ENCODE measurements around the gene UBE2M. TPM values are rescaled to one million over a fixed set of nuclear protein-coding genes. Genes with fewer than 3 reads are reported as not detected.

Gene UBE2M
- total and polyA plus RNA-seq, 2 experiments from 2014 or later: 27.6 to 64.5 TPM

DNA sequence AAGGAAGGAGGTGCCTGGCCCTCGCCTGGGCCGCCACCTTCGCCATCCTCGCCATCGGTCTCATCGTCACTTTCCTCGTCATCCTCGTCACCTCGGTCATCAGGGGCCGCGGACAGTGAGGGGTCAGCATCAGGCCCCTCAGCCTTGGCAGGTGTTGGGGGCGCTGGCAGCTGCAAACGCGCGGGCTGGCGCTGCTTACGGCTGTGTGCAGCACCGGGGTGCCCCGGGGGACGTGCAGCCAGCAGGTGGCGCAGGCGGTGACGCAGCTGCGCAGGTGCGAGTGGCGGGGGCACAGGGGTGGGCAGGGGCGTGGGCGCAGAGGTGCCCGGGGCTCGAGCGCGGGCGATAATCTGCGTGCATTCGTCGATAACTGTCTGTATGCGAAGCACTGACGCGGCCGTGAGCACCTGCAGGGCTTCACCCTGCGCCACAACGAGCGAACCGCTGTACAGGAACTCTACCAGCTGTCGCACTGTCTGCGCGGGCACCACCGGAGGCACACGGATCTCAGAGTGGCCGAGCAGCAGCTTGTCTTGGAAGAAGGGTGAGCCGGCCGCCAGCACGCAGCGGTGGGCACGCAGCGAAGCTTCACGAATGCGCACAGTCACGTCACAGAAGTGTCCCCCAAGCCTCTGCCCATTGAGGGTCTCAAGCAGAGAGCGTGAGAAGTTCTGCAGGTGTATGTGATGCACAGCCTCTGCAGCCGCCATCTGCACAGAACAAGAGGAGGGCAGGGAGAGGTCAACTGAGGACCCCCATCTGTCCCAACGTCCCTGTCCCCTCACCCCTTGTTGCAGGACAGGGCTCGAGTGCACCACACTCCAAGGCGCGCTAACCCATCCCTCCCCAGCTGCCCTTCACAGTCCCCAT is 41.2 kb downstream of the UBE2M start:
- Mint-ChIP-seq H3K27me3 (ENCODE audit: insufficient read depth, low read depth, poor library complexity) (peaks cover 42% of the 10 kb centered on the region), H3K9me3 (no peaks in the 10 kb centered on the region; the same call in 2 of the 3 replicates), H3K4me1 (peaks cover 41% of the 10 kb centered on the region), H3K4me3 (0 out of 3 replicates have a peak overlapping the region, but pooled peaks have one; percentile 21), H3K36me3 (ENCODE audit: low read depth) (peaks cover 20% of the 10 kb centered on the region), H3K27ac (no peak overlapping the region)
- Histone ChIP-seq H2AFZ (no peak overlapping the region), H3K27me3 (ENCODE audit: insufficient read depth) (no peaks in the 10 kb centered on the region), H3K4me3 (no peak overlapping the region), H3K36me3 (ENCODE audit: insufficient read depth) (no peaks in the 10 kb centered on the region), H3K4me1 (ENCODE audit: insufficient read depth) (peaks cover 36% of the 10 kb centered on the region), H4K20me1 (replicated peaks; ENCODE audit: insufficient read depth) (no peaks in the 10 kb centered on the region), H3K4me2 (no peak overlapping the region), H3K79me2 (replicated peaks; ENCODE audit: insufficient read depth) (peaks cover 11% of the 10 kb centered on the region; the same call in 1 of the 2 replicates), H3K27ac (ENCODE audit: low read depth) (no peak overlapping the region), H3F3A (replicated peaks; ENCODE audit: low read depth) (peaks cover 31% of the 10 kb centered on the region), H3K9me2 (ENCODE audit: insufficient read depth) (no peaks in the 10 kb centered on the region)
- no peak for TF ChIP-seq STAT1 (IDR thresholded peaks at IDR 0.05; ENCODE audit: unreplicated experiment)
- TF ChIP-seq CREB1 (CRISPR knock-in tag; IDR thresholded peaks at IDR 0.05; ENCODE audit: low read depth): no peak
- no peak for TF ChIP-seq POLR2AphosphoS5 (IDR thresholded peaks at IDR 0.05; ENCODE audit: low read depth)
- TF ChIP-seq, protein P1, sequence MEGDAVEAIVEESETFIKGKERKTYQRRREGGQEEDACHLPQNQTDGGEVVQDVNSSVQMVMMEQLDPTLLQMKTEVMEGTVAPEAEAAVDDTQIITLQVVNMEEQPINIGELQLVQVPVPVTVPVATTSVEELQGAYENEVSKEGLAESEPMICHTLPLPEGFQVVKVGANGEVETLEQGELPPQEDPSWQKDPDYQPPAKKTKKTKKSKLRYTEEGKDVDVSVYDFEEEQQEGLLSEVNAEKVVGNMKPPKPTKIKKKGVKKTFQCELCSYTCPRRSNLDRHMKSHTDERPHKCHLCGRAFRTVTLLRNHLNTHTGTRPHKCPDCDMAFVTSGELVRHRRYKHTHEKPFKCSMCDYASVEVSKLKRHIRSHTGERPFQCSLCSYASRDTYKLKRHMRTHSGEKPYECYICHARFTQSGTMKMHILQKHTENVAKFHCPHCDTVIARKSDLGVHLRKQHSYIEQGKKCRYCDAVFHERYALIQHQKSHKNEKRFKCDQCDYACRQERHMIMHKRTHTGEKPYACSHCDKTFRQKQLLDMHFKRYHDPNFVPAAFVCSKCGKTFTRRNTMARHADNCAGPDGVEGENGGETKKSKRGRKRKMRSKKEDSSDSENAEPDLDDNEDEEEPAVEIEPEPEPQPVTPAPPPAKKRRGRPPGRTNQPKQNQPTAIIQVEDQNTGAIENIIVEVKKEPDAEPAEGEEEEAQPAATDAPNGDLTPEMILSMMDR (conservative IDR thresholded peaks at IDR 0.05; ENCODE audit: low read depth in 2 of 2): peak; percentile 41 to 71
- ATAC-seq: no peak
- DNase-seq (ENCODE audit: low spot score): peak; percentile 33

DNA sequence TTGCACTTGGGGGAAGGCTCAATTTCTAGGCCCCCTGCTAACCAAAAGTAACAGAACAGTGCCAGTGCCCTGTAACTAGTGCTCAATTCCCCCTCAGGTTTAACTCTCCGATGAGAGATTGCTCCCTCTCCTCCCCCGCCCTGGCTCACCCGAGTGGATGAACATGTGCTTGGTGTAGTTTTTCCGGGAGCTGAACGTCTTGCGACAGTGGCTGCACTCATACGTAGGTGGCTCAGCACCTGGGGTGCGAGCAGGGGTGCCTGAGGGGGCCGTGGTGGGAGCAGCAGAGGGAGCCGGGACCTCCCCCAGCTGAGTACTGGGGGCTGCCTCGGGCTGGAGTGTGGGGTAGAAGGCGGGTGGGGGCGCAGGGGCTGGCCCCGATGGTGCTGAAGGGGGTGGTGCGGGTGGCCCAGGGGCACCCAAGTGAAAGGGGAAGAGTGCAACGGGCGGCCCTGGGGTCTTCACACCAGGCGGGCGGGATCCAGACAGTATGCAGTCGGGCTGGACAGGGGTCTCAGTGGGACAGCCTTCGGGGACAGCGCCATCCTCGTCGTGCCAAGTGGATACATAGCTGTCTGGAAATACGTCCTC is 42.1 kb downstream of the UBE2M start:
- no peak overlapping the region for H3K4me2 ChIP-seq
- no peak for ATAC-seq
- Mint-ChIP-seq H3K27ac (peak overlapping the region; percentile 39), H3K4me1 (peaks cover 36% of the 10 kb centered on the region), H3K4me3 (peak overlapping the region; percentile 59), H3K36me3 (ENCODE audit: low read depth) (peaks cover 20% of the 10 kb centered on the region), H3K9me3 (no peaks in the 10 kb centered on the region; the same call in 2 of the 3 replicates), H3K27me3 (ENCODE audit: insufficient read depth, low read depth, poor library complexity) (peaks cover 41% of the 10 kb centered on the region)
- no peak overlapping the region for H3K27ac ChIP-seq (ENCODE audit: low read depth)
- H3K4me3 ChIP-seq: no peak overlapping the region
- no peaks in the 10 kb centered on the region for H3K9me2 ChIP-seq (ENCODE audit: insufficient read depth)
- H3K79me2 ChIP-seq (replicated peaks; ENCODE audit: insufficient read depth): peaks cover 11% of the 10 kb centered on the region; the same call in 1 of the 2 replicates
- no peaks in the 10 kb centered on the region for H3K27me3 ChIP-seq (ENCODE audit: insufficient read depth)
- no peak overlapping the region for H2AFZ ChIP-seq
- no peak for DNase-seq (ENCODE audit: low spot score)
- H3K36me3 ChIP-seq (ENCODE audit: insufficient read depth): no peaks in the 10 kb centered on the region
- peaks cover 31% of the 10 kb centered on the region for H3K4me1 ChIP-seq (ENCODE audit: insufficient read depth)
- H3F3A ChIP-seq (replicated peaks; ENCODE audit: low read depth): peaks cover 26% of the 10 kb centered on the region
- no peaks in the 10 kb centered on the region for H4K20me1 ChIP-seq (replicated peaks; ENCODE audit: insufficient read depth)
- TF ChIP-seq JUNB (IDR thresholded peaks at IDR 0.05; ENCODE audit: unreplicated experiment) (no peak), ZNF331 (CRISPR knock-in tag; IDR thresholded peaks at IDR 0.05; ENCODE audit: low read depth) (no peak), CREB1 (CRISPR knock-in tag; IDR thresholded peaks at IDR 0.05; ENCODE audit: low read depth) (no peak)
- TF ChIP-seq, protein P2, sequence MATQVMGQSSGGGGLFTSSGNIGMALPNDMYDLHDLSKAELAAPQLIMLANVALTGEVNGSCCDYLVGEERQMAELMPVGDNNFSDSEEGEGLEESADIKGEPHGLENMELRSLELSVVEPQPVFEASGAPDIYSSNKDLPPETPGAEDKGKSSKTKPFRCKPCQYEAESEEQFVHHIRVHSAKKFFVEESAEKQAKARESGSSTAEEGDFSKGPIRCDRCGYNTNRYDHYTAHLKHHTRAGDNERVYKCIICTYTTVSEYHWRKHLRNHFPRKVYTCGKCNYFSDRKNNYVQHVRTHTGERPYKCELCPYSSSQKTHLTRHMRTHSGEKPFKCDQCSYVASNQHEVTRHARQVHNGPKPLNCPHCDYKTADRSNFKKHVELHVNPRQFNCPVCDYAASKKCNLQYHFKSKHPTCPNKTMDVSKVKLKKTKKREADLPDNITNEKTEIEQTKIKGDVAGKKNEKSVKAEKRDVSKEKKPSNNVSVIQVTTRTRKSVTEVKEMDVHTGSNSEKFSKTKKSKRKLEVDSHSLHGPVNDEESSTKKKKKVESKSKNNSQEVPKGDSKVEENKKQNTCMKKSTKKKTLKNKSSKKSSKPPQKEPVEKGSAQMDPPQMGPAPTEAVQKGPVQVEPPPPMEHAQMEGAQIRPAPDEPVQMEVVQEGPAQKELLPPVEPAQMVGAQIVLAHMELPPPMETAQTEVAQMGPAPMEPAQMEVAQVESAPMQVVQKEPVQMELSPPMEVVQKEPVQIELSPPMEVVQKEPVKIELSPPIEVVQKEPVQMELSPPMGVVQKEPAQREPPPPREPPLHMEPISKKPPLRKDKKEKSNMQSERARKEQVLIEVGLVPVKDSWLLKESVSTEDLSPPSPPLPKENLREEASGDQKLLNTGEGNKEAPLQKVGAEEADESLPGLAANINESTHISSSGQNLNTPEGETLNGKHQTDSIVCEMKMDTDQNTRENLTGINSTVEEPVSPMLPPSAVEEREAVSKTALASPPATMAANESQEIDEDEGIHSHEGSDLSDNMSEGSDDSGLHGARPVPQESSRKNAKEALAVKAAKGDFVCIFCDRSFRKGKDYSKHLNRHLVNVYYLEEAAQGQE (IDR thresholded peaks at IDR 0.05; ENCODE audit: unreplicated experiment): no peak
- TF ChIP-seq, protein P3, sequence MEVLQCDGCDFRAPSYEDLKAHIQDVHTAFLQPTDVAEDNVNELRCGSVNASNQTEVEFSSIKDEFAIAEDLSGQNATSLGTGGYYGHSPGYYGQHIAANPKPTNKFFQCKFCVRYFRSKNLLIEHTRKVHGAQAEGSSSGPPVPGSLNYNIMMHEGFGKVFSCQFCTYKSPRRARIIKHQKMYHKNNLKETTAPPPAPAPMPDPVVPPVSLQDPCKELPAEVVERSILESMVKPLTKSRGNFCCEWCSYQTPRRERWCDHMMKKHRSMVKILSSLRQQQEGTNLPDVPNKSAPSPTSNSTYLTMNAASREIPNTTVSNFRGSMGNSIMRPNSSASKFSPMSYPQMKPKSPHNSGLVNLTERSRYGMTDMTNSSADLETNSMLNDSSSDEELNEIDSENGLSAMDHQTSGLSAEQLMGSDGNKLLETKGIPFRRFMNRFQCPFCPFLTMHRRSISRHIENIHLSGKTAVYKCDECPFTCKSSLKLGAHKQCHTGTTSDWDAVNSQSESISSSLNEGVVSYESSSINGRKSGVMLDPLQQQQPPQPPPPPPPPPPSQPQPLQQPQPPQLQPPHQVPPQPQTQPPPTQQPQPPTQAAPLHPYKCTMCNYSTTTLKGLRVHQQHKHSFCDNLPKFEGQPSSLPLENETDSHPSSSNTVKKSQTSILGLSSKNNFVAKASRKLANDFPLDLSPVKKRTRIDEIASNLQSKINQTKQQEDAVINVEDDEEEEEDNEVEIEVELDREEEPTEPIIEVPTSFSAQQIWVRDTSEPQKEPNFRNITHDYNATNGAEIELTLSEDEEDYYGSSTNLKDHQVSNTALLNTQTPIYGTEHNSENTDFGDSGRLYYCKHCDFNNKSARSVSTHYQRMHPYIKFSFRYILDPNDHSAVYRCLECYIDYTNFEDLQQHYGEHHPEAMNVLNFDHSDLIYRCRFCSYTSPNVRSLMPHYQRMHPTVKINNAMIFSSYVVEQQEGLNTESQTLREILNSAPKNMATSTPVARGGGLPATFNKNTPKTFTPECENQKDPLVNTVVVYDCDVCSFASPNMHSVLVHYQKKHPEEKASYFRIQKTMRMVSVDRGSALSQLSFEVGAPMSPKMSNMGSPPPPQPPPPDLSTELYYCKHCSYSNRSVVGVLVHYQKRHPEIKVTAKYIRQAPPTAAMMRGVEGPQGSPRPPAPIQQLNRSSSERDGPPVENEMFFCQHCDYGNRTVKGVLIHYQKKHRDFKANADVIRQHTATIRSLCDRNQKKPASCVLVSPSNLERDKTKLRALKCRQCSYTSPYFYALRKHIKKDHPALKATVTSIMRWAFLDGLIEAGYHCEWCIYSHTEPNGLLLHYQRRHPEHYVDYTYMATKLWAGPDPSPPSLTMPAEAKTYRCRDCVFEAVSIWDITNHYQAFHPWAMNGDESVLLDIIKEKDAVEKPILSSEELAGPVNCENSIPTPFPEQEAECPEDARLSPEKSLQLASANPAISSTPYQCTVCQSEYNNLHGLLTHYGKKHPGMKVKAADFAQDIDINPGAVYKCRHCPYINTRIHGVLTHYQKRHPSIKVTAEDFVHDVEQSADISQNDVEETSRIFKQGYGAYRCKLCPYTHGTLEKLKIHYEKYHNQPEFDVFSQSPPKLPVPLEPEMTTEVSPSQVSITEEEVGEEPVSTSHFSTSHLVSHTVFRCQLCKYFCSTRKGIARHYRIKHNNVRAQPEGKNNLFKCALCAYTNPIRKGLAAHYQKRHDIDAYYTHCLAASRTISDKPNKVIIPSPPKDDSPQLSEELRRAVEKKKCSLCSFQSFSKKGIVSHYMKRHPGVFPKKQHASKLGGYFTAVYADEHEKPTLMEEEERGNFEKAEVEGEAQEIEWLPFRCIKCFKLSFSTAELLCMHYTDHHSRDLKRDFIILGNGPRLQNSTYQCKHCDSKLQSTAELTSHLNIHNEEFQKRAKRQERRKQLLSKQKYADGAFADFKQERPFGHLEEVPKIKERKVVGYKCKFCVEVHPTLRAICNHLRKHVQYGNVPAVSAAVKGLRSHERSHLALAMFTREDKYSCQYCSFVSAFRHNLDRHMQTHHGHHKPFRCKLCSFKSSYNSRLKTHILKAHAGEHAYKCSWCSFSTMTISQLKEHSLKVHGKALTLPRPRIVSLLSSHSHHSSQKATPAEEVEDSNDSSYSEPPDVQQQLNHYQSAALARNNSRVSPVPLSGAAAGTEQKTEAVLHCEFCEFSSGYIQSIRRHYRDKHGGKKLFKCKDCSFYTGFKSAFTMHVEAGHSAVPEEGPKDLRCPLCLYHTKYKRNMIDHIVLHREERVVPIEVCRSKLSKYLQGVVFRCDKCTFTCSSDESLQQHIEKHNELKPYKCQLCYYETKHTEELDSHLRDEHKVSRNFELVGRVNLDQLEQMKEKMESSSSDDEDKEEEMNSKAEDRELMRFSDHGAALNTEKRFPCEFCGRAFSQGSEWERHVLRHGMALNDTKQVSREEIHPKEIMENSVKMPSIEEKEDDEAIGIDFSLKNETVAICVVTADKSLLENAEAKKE (CRISPR knock-in tag; IDR thresholded peaks at IDR 0.05): no peak

All from GM23338 (cell line).